Fibroblast of lung (primary cell): ENCODE results near the gene CD248. TPM values are rescaled to one million over a fixed set of nuclear protein-coding genes. Genes with fewer than 3 reads are reported as not detected.
A peak's percentile ranks its signal among the peaks of the same experiment; 100 is the strongest.

Experiments used
- DNase-seq, 2 donors: peaks; one replicate each; pipeline versions ENCODE4 v3.0.0 to v3.0.0-alpha.2; 2010; ENCODE audit warnings: low read depth in 2 of 2
- H2AFZ ChIP-seq: 2 replicates; pipeline ENCODE4 v1.5.1; 2012; ENCODE audit warnings: low read length, control low read depth, inconsistent platforms
- H3K27ac ChIP-seq: 2 replicates; pipeline ENCODE4 v1.5.1; 2011; ENCODE audit warnings: low read length, control low read depth; ENCODE audit not compliant: insufficient read depth
- H3K27me3 ChIP-seq: 2 replicates; pipeline ENCODE4 v1.5.1; 2011; ENCODE audit warnings: mild to moderate bottlenecking, low read length; ENCODE audit not compliant: control insufficient read depth, insufficient read depth
- H3K36me3 ChIP-seq: 2 replicates; pipeline ENCODE4 v1.5.1; 2011; ENCODE audit warnings: low read length; ENCODE audit not compliant: control insufficient read depth, insufficient read depth
- H3K4me1 ChIP-seq: 2 replicates; pipeline ENCODE4 v1.5.1; 2011; ENCODE audit warnings: low read length; ENCODE audit not compliant: control insufficient read depth, insufficient read depth; ENCODE audit errors: extremely low read depth
- H3K4me2 ChIP-seq: 2 replicates; pipeline ENCODE4 v1.5.1; 2011; ENCODE audit warnings: low read length, control low read depth; ENCODE audit not compliant: insufficient read depth; ENCODE audit errors: extremely low read depth
- H3K4me3 ChIP-seq, 4 experiments: fragments of 200-600 bp in 1 of 4; sonication (generic) in 1 of 4; replicated peaks in 1 of 4; 2 replicates each; pipeline ENCODE4 v1.5.1; 2011 to 2016; ENCODE audit warnings: low read length in 4 of 4, low read depth in 3 of 4, mild to moderate bottlenecking in 3 of 4, control low read depth in 2 of 4, inconsistent platforms in 1 of 4, mixed read lengths in 1 of 4; ENCODE audit not compliant: insufficient read depth in 1 of 4; ENCODE audit errors: control extremely low read depth in 1 of 4
- H3K79me2 ChIP-seq: 2 replicates; pipeline ENCODE4 v1.5.1; 2012; ENCODE audit warnings: mild to moderate bottlenecking, low read length, inconsistent platforms; ENCODE audit not compliant: control insufficient read depth, insufficient read depth
- H3K9ac ChIP-seq: 2 replicates; pipeline ENCODE4 v1.5.1; 2011; ENCODE audit warnings: mild to moderate bottlenecking, low read length, control low read depth; ENCODE audit not compliant: insufficient read depth
- H3K9me3 ChIP-seq: 2 replicates; pipeline ENCODE4 v1.5.1; 2012; ENCODE audit warnings: low read depth, low read length; ENCODE audit not compliant: control insufficient read depth, insufficient read depth
- H4K20me1 ChIP-seq: 2 replicates; pipeline ENCODE4 v1.5.1; 2011; ENCODE audit warnings: low read length; ENCODE audit not compliant: control insufficient read depth, insufficient read depth; ENCODE audit errors: extremely low read depth
- CTCF ChIP-seq, 2 donors: IDR thresholded peaks in 1 of 2; conservative IDR thresholded peaks in 1 of 2; 1 replicate in 1 of 2; 2 replicates in 1 of 2; pipeline ENCODE4 v1.5.1; 2011 to 2012; ENCODE audit warnings: low read length in 2 of 2, control low read depth in 1 of 2, inconsistent platforms in 1 of 2, low read depth in 1 of 2, mild to moderate bottlenecking in 1 of 2
- EZH2 ChIP-seq: IDR thresholded peaks from 2 replicates; pipeline ENCODE4 v1.5.1; 2012; ENCODE audit warnings: low read length, control low read depth, mild to moderate bottlenecking; ENCODE audit errors: missing control alignments
- polyA plus RNA-seq, 2 donors: library from polyadenylated mRNA; depleted of rRNA in 1 of 2; stranded (reverse) in 1 of 2; unstranded in 1 of 2; fragments of >200 nt; gene quantifications; 2 replicates each; pipeline ENCODE4 v1.2.1, GENCODE V29; 2011 to 2012; ENCODE audit warnings: missing spikeins in 1 of 2
- total RNA-seq: library from RNA; depleted of rRNA; stranded (reverse); fragments of >200 nt; gene quantifications from 2 replicates; pipeline ENCODE4 v1.2.1, GENCODE V29; 2014

The CD248 gene
- total and polyA plus RNA-seq, 2 donors (not counting 1 experiment from before 2014, with no cell fraction given): 95.6 to 132 TPM

GRCh38 chr11:66326261-66327111 lies 9.6 kb upstream of the CD248 start:
- H3K9me3 ChIP-seq: no peaks in the 10 kb centered on the region
- peak; percentile 33 to 78 for DNase-seq
- peak overlapping the region; percentile 50 for H3K9ac ChIP-seq
- no peaks in the 10 kb centered on the region for H3K79me2 ChIP-seq
- H2AFZ ChIP-seq: no peak overlapping the region
- H3K4me2 ChIP-seq: no peak overlapping the region
- peak overlapping the region; percentile 89 for H3K27ac ChIP-seq
- H3K4me1 ChIP-seq: peaks cover 48% of the 10 kb centered on the region
- no peaks in the 10 kb centered on the region for H3K27me3 ChIP-seq
- H3K36me3 ChIP-seq: peaks cover 6% of the 10 kb centered on the region
- no peak overlapping the region for H3K4me3 ChIP-seq
- TF ChIP-seq CTCF (conservative IDR thresholded peaks at IDR 0.05 in 1 of 2, IDR thresholded peaks at IDR 0.05 in 1 of 2; ENCODE audit: low read depth in 1 of 2, low read length in 2 of 2): no peak
- no peak for TF ChIP-seq EZH2
- H4K20me1 ChIP-seq: no peaks in the 10 kb centered on the region

- Histone ChIP-seq H2AFZ (no peak overlapping the region), H4K20me1 (no peaks in the 10 kb centered on the region), H3K27me3 (no peaks in the 10 kb centered on the region), H3K27ac (peak overlapping the region; percentile 31), H3K9me3 (no peaks in the 10 kb centered on the region), H3K4me1 (peaks cover 48% of the 10 kb centered on the region), H3K4me2 (no peak overlapping the region), H3K9ac (no peak overlapping the region), H3K79me2 (no peaks in the 10 kb centered on the region), H3K36me3 (no peaks in the 10 kb centered on the region), H3K4me3 (no peak overlapping the region)
- DNase-seq: peak in 1 of 2 donors; percentile 9
- no peak for TF ChIP-seq EZH2
- TF ChIP-seq CTCF (conservative IDR thresholded peaks at IDR 0.05 in 1 of 2, IDR thresholded peaks at IDR 0.05 in 1 of 2; ENCODE audit: low read depth in 1 of 2, low read length in 2 of 2): no peak
Observed at GRCh38 chr11:66325263-66325671, 8.4 kb upstream of the CD248 start.

- Histone ChIP-seq H3K79me2 (no peaks in the 10 kb centered on the region), H3K9ac (no peak overlapping the region), H3K9me3 (no peaks in the 10 kb centered on the region), H4K20me1 (no peaks in the 10 kb centered on the region), H3K4me1 (peaks cover 48% of the 10 kb centered on the region), H3K27ac (peak overlapping the region; percentile 54), H3K4me2 (peak overlapping the region; percentile 13), H3K4me3 (no peak overlapping the region), H3K27me3 (no peaks in the 10 kb centered on the region), H2AFZ (no peak overlapping the region), H3K36me3 (no peaks in the 10 kb centered on the region)
- TF ChIP-seq EZH2: no peak
- TF ChIP-seq CTCF (conservative IDR thresholded peaks at IDR 0.05 in 1 of 2, IDR thresholded peaks at IDR 0.05 in 1 of 2; ENCODE audit: low read depth in 1 of 2, low read length in 2 of 2): no peak
- peak; percentile 44 to 61 for DNase-seq
Observed at GRCh38 chr11:66324664-66325063, 7.8 kb upstream of the CD248 start.
